A549 (cell line): ENCODE results near the gene CDYL. TPM values are rescaled to one million over a fixed set of nuclear protein-coding genes. Genes with fewer than 3 reads are reported as not detected.

ENCODE experiments used
- ATAC-seq, 2 experiments: fragments of 200-7000 bp in 1 of 2; fragments of >200 bp in 1 of 2; cut with Nextera tagmentation in 1 of 2; cut with Tn5 transposase in 1 of 2; 3 replicates each; pipeline versions ENCODE4 v1.8.0 to v1.9.1; 2018 to 2020; ENCODE audit warnings: mild to moderate bottlenecking in 1 of 2, moderate library complexity in 1 of 2
- CTCF ChIA-PET: fragments of 300-600 bp; sonication (Branson Sonifier 250); formaldehyde crosslinking; extraction: SDS; loops from one replicate; lab custom pipeline; 2021; ENCODE audit warnings: antibody characterized with exemption, inconsistent platforms; lab: Yijun Ruan, JAX
- POLR2A ChIA-PET: fragments of 350-600 bp; formaldehyde crosslinking; extraction: SDS; loops from one replicate; lab custom pipeline; 2021; ENCODE audit warnings: antibody characterized with exemption, inconsistent platforms; lab: Yijun Ruan, JAX
- DNase-seq, 2 experiments: peaks; one replicate each; pipeline versions ENCODE4 v3.0.0 to v3.0.0-alpha.2; 2011 to 2016; ENCODE audit warnings: low read depth in 1 of 2, low spot score in 1 of 2
- FAIRE-seq: peaks from 2 replicates; lab custom pipeline; 2011; peaks lifted over from hg19 to GRCh38; lab: Jason Lieb, UNC
- H3K27ac ChIP-seq, 2 experiments: fragments of >200 bp; sonication (Bioruptor Twin); formaldehyde crosslinking; 3 replicates each; pipeline ENCODE4 v1.5.1; 2016 to 2017
- H3K4me1 ChIP-seq: fragments of >200 bp; sonication (Bioruptor Twin); formaldehyde crosslinking; 3 replicates; pipeline ENCODE4 v1.6.1; 2016
- H3K4me2 ChIP-seq: fragments of >200 bp; sonication (Bioruptor Twin); formaldehyde crosslinking; 3 replicates; pipeline ENCODE4 v1.6.1; 2016
- H3K4me3 ChIP-seq: fragments of >200 bp; sonication (Bioruptor Twin); formaldehyde crosslinking; 3 replicates; pipeline ENCODE4 v1.5.1; 2016
- H3K9me3 ChIP-seq: fragments of >200 bp; sonication (Bioruptor Twin); formaldehyde crosslinking; 3 replicates; pipeline ENCODE4 v1.6.1; 2016
- ATOH8 ChIP-seq: fragments of 250-450 bp; sonication (Bioruptor Pico); IDR thresholded peaks from 2 replicates; pipeline ENCODE4 v1.5.0; 2020; ENCODE audit warnings: low read depth, mild to moderate bottlenecking, moderate library complexity
- CBX8 ChIP-seq: fragments of 200-600 bp; sonication (generic); IDR thresholded peaks from 2 replicates; pipeline ENCODE4 v1.6.1; 2016
- CTCF ChIP-seq: fragments of >200 bp; sonication (Bioruptor Twin); formaldehyde crosslinking; IDR thresholded peaks from 3 replicates; pipeline ENCODE4 v1.5.1; 2016
- EHF ChIP-seq: fragments of 250-450 bp; sonication (Bioruptor Pico); IDR thresholded peaks from 2 replicates; pipeline ENCODE4 v1.5.0; 2020; ENCODE audit warnings: mild to moderate bottlenecking
- FOSB ChIP-seq: fragments of 250-450 bp; sonication (Bioruptor Pico); IDR thresholded peaks from 2 replicates; pipeline ENCODE4 v1.5.0; 2020; ENCODE audit warnings: mild to moderate bottlenecking, moderate library complexity
- FOSL2 ChIP-seq, 2 experiments: fragments of 450-650 bp in 1 of 2; fragments of >200 bp in 1 of 2; sonication (Bioruptor Twin) in 1 of 2; formaldehyde crosslinking; IDR thresholded peaks; 2 replicates each; pipeline versions ENCODE4 v1.5.0 to v1.6.1; 2016 to 2020; ENCODE audit warnings: mild to moderate bottlenecking in 1 of 2, moderate library complexity in 1 of 2
- HOXB5 ChIP-seq: fragments of 250-450 bp; sonication (Bioruptor Pico); IDR thresholded peaks from 2 replicates; pipeline ENCODE4 v1.5.0; 2020; ENCODE audit warnings: mild to moderate bottlenecking, moderate library complexity
- KDM5A ChIP-seq: fragments of 200-600 bp; sonication (generic); IDR thresholded peaks from 2 replicates; pipeline ENCODE4 v1.6.1; 2016; ENCODE audit warnings: antibody characterized with exemption, mild to moderate bottlenecking
- MAFK ChIP-seq: fragments of 450-650 bp; IDR thresholded peaks from 2 replicates; pipeline ENCODE4 v1.6.1; 2014; ENCODE audit not compliant: partially characterized antibody
- MAZ ChIP-seq: fragments of 150-350 bp; IDR thresholded peaks from 2 replicates; pipeline ENCODE4 v1.6.1; 2014; ENCODE audit warnings: antibody characterized with exemption, low read depth, low read length, borderline replicate concordance
- PHF8 ChIP-seq: fragments of 200-600 bp; sonication (generic); IDR thresholded peaks from 2 replicates; pipeline ENCODE4 v1.6.1; 2016; ENCODE audit warnings: low read depth, mild to moderate bottlenecking, antibody characterized with exemption, moderate library complexity, borderline replicate concordance
- POLR2A ChIP-seq: IDR thresholded peaks from 2 replicates; pipeline ENCODE4 v1.6.1; 2012; ENCODE audit warnings: mild to moderate bottlenecking, low read length
- RNF2 ChIP-seq: fragments of 200-600 bp; sonication (generic); IDR thresholded peaks from 2 replicates; pipeline ENCODE4 v1.6.1; 2016; ENCODE audit warnings: low read depth, mild to moderate bottlenecking, antibody characterized with exemption, moderate library complexity, borderline replicate concordance
- SMC3 ChIP-seq: fragments of >200 bp; sonication (Bioruptor Twin); formaldehyde crosslinking; IDR thresholded peaks from 3 replicates; pipeline ENCODE4 v1.6.1; 2018; ENCODE audit warnings: inconsistent platforms
- WGBS: methylation state at CpG from one replicate; pipeline ENCODE4 v1.1.6; 2017; ENCODE audit errors: missing lambda C conversion rate; 5-methylcytosine and 5-hydroxymethylcytosine counted together
- polyA plus RNA-seq, 4 experiments: library from polyadenylated mRNA; depleted of rRNA in 3 of 4; stranded (reverse); fragments of >200 nt; fragmentation: RNase III in 1 of 4; extraction: RNeasy Plus Mini Kit Qiagen cat#74134 plus additional on column Dnase treatment in 1 of 4; gene quantifications; 2 replicates in 3 of 4; 3 replicates in 1 of 4; pipeline ENCODE4 v1.2.3, GENCODE V29; 2011 to 2017
- TF ChIP-seq, protein P1 (sequence below): fragments of 150-350 bp; IDR thresholded peaks from 2 replicates; pipeline ENCODE4 v1.6.1; 2014; ENCODE audit warnings: low read depth, mild to moderate bottlenecking, low read length
- TF ChIP-seq, protein P2 (sequence below): fragments of 250-450 bp; sonication (Bioruptor Pico); IDR thresholded peaks from 2 replicates; pipeline ENCODE4 v1.5.0; 2021; ENCODE audit warnings: mild to moderate bottlenecking, moderate library complexity, borderline replicate concordance
- TF ChIP-seq, protein P3 (sequence below): fragments of 450-650 bp; IDR thresholded peaks from 2 replicates; pipeline ENCODE4 v1.6.1; 2014; ENCODE audit warnings: antibody characterized with exemption

CDYL gene
- polyA plus RNA-seq, 2 of the 4 experiments (the other 2 are of a cell fraction) = 18.6 to 42.7 TPM

GRCh38 chr6:4870821-4871494 lies 94.8 kb downstream of the CDYL start:
- FAIRE-seq (no peak), DNase-seq (no peak), ATAC-seq (no peak)
- POLR2A ChIA-PET = interaction anchor here (0.8 kb wide), 1 partner anchor 16 kb away, joined by 3 read pairs; no protein-coding TSS in a partner anchor
- no peak overlapping the region for H3K4me2 ChIP-seq
- H3K4me1 ChIP-seq = peaks cover 5% of the 10 kb centered on the region; the same call in 1 of the 3 replicates
- H3K9me3 ChIP-seq = peaks cover 2% of the 10 kb centered on the region; the same call in 1 of the 3 replicates
- TF ChIP-seq KDM5A (no peak), FOSL2 (IDR thresholded peaks at IDR 0.05) (no peak), FOSL2 (CRISPR knock-in tag; IDR thresholded peaks at IDR 0.05) (peak; percentile 37; the same call in 1 of the 2 replicates), POLR2A (no peak)
- no peak overlapping the region for H3K27ac ChIP-seq
- CTCF ChIA-PET = interaction anchor here (1.0 to 1.1 kb wide), 2 partner anchors 23 to 25 kb away, joined by 4 read pairs; no protein-coding TSS in a partner anchor
- WGBS = 88% methylated on average over 3 of the region's 3 CpGs
- H3K4me3 ChIP-seq = no peak overlapping the region

DNA sequence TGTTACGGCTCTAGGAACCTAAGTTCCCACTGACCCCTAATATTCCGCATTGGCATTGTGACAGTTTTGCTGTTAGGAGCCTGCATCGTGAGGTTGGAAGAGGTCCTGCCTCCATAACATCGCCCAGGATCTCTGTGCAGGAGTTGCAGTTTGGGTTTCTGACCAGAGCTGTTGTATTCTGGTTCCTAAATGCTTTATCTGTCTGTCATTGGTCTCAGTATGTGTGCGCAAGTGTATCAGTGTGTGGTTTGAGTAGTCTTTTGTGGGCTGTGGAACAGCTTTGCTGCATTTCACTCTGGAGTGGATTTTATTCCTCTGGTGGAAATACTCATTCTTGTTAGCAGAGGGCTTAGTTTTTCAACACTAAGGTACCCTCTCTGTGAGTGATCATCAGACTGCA lies 95.6 kb downstream of the CDYL start:
- POLR2A ChIA-PET = no interaction called here

More for the DNA sequence above, 95.6 kb downstream of the CDYL start:
- peaks cover 2% of the 10 kb centered on the region; the same call in 1 of the 3 replicates for H3K9me3 ChIP-seq
- FAIRE-seq (no peak), ATAC-seq (no peak), DNase-seq (no peak)
- peaks cover 5% of the 10 kb centered on the region; the same call in 1 of the 3 replicates for H3K4me1 ChIP-seq
- H3K4me3 ChIP-seq = no peak overlapping the region
- CTCF ChIA-PET = interaction anchor here (1.1 kb wide), 1 partner anchor 23 kb away, joined by 4 read pairs; no protein-coding TSS in a partner anchor
- no peak overlapping the region for H3K4me2 ChIP-seq
- WGBS = 90% methylated on average over 5 of the region's 5 CpGs
- H3K27ac ChIP-seq = no peak overlapping the region
- no peak for TF ChIP-seq RNF2
- TF ChIP-seq CBX8 = no peak
- TF ChIP-seq PHF8 = no peak
- TF ChIP-seq HOXB5 (CRISPR knock-in tag) = no peak
- TF ChIP-seq MAZ = no peak
- TF ChIP-seq FOSB = no peak
- TF ChIP-seq, protein P1, sequence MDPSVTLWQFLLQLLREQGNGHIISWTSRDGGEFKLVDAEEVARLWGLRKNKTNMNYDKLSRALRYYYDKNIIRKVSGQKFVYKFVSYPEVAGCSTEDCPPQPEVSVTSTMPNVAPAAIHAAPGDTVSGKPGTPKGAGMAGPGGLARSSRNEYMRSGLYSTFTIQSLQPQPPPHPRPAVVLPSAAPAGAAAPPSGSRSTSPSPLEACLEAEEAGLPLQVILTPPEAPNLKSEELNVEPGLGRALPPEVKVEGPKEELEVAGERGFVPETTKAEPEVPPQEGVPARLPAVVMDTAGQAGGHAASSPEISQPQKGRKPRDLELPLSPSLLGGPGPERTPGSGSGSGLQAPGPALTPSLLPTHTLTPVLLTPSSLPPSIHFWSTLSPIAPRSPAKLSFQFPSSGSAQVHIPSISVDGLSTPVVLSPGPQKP = no peak
- no peak for TF ChIP-seq ATOH8
- TF ChIP-seq KDM5A = no peak
- no peak for TF ChIP-seq EHF (CRISPR knock-in tag)
- TF ChIP-seq, protein P2, sequence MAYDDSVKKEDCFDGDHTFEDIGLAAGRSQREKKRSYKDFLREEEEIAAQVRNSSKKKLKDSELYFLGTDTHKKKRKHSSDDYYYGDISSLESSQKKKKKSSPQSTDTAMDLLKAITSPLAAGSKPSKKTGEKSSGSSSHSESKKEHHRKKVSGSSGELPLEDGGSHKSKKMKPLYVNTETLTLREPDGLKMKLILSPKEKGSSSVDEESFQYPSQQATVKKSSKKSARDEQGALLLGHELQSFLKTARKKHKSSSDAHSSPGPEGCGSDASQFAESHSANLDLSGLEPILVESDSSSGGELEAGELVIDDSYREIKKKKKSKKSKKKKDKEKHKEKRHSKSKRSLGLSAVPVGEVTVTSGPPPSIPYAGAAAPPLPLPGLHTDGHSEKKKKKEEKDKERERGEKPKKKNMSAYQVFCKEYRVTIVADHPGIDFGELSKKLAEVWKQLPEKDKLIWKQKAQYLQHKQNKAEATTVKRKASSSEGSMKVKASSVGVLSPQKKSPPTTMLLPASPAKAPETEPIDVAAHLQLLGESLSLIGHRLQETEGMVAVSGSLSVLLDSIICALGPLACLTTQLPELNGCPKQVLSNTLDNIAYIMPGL (CRISPR knock-in tag) = no peak
- TF ChIP-seq MAFK = no peak
- TF ChIP-seq CTCF = no peak
- TF ChIP-seq, protein P3, sequence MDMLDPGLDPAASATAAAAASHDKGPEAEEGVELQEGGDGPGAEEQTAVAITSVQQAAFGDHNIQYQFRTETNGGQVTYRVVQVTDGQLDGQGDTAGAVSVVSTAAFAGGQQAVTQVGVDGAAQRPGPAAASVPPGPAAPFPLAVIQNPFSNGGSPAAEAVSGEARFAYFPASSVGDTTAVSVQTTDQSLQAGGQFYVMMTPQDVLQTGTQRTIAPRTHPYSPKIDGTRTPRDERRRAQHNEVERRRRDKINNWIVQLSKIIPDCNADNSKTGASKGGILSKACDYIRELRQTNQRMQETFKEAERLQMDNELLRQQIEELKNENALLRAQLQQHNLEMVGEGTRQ = no peak
- TF ChIP-seq FOSL2 (IDR thresholded peaks at IDR 0.05) = no peak
- TF ChIP-seq FOSL2 (CRISPR knock-in tag; IDR thresholded peaks at IDR 0.05) = no peak
- TF ChIP-seq SMC3 = no peak
